NCI-H187 (cell line): ENCODE measurements around the gene KIAA0232.
"Not testable (repeated sequence)": the region's sequence is repeated elsewhere in the genome, so short reads cannot be mapped to it uniquely, and the experiment has no call there.

Experiments used
- DNase-seq, 2 experiments: peaks; one replicate each; lab custom pipeline; 2025; lab: John Stamatoyannopoulos, UW

KIAA0232 gene

GRCh38 chr4:6804082-6804752 is 21.7 kb downstream of the KIAA0232 start:
- no peak for DNase-seq

GRCh38 chr4:6806924-6807626 is 24.5 kb downstream of the KIAA0232 start:
- DNase-seq = no peak

- no peak for DNase-seq
Measured at GRCh38 chr4:6808259-6808658, 25.7 kb downstream of the KIAA0232 start.

- no peak for DNase-seq
Measured at GRCh38 chr4:6811165-6811564, 28.6 kb downstream of the KIAA0232 start.

- DNase-seq = no peak
Measured at GRCh38 chr4:6812766-6813165, 30.2 kb downstream of the KIAA0232 start.

GRCh38 chr4:6813725-6814124 is 31.2 kb downstream of the KIAA0232 start:
- no peak for DNase-seq

- no peak for DNase-seq
Measured at GRCh38 chr4:6815029-6815836, 32.7 kb downstream of the KIAA0232 start.

GRCh38 chr4:6819295-6819694 is 36.8 kb downstream of the KIAA0232 start:
- DNase-seq = no peak

- DNase-seq = no peak
Measured at GRCh38 chr4:6820695-6821094, 38.2 kb downstream of the KIAA0232 start.

- no peak for DNase-seq
Measured at GRCh38 chr4:6824071-6824470, 41.5 kb downstream of the KIAA0232 start.

GRCh38 chr4:6824772-6825402 is 42.4 kb downstream of the KIAA0232 start:
- DNase-seq = no peak

GRCh38 chr4:6825403-6825802 is 42.9 kb downstream of the KIAA0232 start:
- DNase-seq = no peak

- DNase-seq = no peak
Measured at GRCh38 chr4:6826781-6827508, 44.4 kb downstream of the KIAA0232 start.

GRCh38 chr4:6829086-6829485 is 46.6 kb downstream of the KIAA0232 start:
- no peak for DNase-seq

- DNase-seq = no peak
Measured at GRCh38 chr4:6834867-6835266, 52.3 kb downstream of the KIAA0232 start.

GRCh38 chr4:6835616-6836015 is 53.1 kb downstream of the KIAA0232 start:
- not testable (repeated sequence) for DNase-seq

- not testable (repeated sequence) for DNase-seq
Measured at GRCh38 chr4:6837106-6837505, 54.6 kb downstream of the KIAA0232 start.

GRCh38 chr4:6839579-6839978 is 57.1 kb downstream of the KIAA0232 start:
- DNase-seq = no peak

GRCh38 chr4:6840062-6840976 is 57.8 kb downstream of the KIAA0232 start:
- no peak for DNase-seq

GRCh38 chr4:6845027-6845426 is 62.5 kb downstream of the KIAA0232 start:
- DNase-seq = no peak

GRCh38 chr4:6845574-6845973 is 63.0 kb downstream of the KIAA0232 start:
- DNase-seq = no peak
